Activated CD8-positive, alpha-beta T cell treated with anti-CD3 and anti-CD28 coated beads, Interleukin-2, amount 10 ng/mL, durations not matched to agents 7 days and 5 days (primary cell): ENCODE results near the gene PRXL2A. TPM values are rescaled to one million over a fixed set of nuclear protein-coding genes. Genes with fewer than 3 reads are reported as not detected.

Experiments used
- ATAC-seq: fragments of 150-1000 bp; cut with Tn5 transposase; one replicate; pipeline ENCODE4 v1.10.0; 2021; ENCODE audit warnings: moderate library complexity
- CTCF ChIA-PET: fragments of 350-600 bp; sonication (Branson Sonifier 250); formaldehyde crosslinking; loops from one replicate; lab custom pipeline; 2021; ENCODE audit warnings: antibody characterized with exemption; lab: Charles Lee
- POLR2A ChIA-PET: fragments of 350-600 bp; sonication (Branson Sonifier 250); formaldehyde crosslinking; loops from one replicate; lab custom pipeline; 2021; ENCODE audit warnings: antibody characterized with exemption; lab: Charles Lee
- DNase-seq: peaks from one replicate; pipeline ENCODE4 v3.0.0-alpha.2; 2020
- H3K27ac Mint-ChIP-seq: one replicate; pipeline ENCODE4 v1.8.0; 2021; ENCODE audit warnings: mild to moderate bottlenecking, mixed read lengths
- H3K27me3 Mint-ChIP-seq: one replicate; pipeline ENCODE4 v1.8.0; 2021; ENCODE audit warnings: low read depth, mixed read lengths
- H3K36me3 Mint-ChIP-seq: one replicate; pipeline ENCODE4 v1.8.0; 2021; ENCODE audit warnings: low read depth, mixed read lengths
- H3K4me1 Mint-ChIP-seq: one replicate; pipeline ENCODE4 v1.8.0; 2021; ENCODE audit warnings: low read depth, mixed read lengths
- H3K4me3 Mint-ChIP-seq: one replicate; pipeline ENCODE4 v1.8.0; 2021; ENCODE audit warnings: mild to moderate bottlenecking, mixed read lengths
- H3K9me3 Mint-ChIP-seq: one replicate; pipeline ENCODE4 v1.8.0; 2022; ENCODE audit warnings: mixed read lengths; ENCODE audit not compliant: insufficient read depth
- total RNA-seq, 2 experiments: library from RNA; stranded (reverse); gene quantifications; one replicate each; pipeline ENCODE4 v1.2.3, GENCODE V29; 2021

The PRXL2A gene
- total RNA-seq, 2 experiments from 2014 or later: 14.9 to 15.3 TPM

GRCh38 chr10:80447436-80448190 is 39.3 kb downstream of the PRXL2A start:
- ChIA-PET CTCF (interaction anchor here (1.0 to 35.6 kb wide), 3 partner anchors 9 to 59 kb away, joined by 3 to 1113 read pairs (median 175); no protein-coding TSS in a partner anchor), POLR2A (no interaction called here)
- DNase-seq: no peak
- ATAC-seq: no peak
- Mint-ChIP-seq H3K4me3 (no peak overlapping the region), H3K4me1 (peaks cover 39% of the 10 kb centered on the region), H3K9me3 (no peaks in the 10 kb centered on the region), H3K27ac (no peak overlapping the region), H3K27me3 (peaks cover 16% of the 10 kb centered on the region), H3K36me3 (no peaks in the 10 kb centered on the region)

DNA sequence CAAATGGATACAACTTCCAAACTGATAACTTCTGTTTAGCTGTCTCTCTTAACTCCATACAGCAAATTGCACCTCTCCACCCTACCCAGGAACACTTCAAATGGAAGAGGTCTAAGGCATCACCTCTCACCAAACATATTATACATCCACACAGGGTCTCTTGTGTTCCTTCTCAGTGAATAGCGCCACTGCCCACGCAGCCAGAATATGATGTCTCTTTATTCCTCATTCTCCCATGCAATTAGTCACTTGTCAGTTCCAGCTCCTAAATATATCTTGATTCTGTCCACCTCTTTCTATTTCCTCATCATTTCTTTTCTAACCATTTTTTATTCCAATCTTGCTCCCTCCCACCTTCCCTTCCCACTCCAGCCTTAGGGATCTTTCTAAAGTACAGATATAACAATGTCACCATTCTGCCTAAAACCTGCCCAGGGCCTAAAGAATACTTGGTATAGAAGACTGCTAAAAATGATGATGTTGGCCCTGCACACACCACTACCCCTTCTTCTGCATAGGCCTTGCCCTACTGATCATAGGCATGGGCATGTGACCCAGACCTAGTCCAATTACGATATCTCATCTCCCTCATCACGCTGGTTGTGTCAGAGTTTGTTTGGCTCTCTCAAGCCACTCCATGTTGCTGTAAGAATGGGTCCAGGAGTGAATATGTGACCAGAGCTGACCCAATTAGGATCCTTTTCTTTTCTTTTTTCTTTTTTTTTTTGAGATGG is 40.0 kb downstream of the PRXL2A start:
- Mint-ChIP-seq H3K4me1 (peaks cover 36% of the 10 kb centered on the region), H3K27me3 (peaks cover 16% of the 10 kb centered on the region), H3K36me3 (no peaks in the 10 kb centered on the region), H3K4me3 (no peak overlapping the region), H3K9me3 (no peaks in the 10 kb centered on the region), H3K27ac (no peak overlapping the region)
- ATAC-seq (no peak), DNase-seq (no peak)
- ChIA-PET POLR2A (no interaction called here), CTCF (interaction anchor here (1.0 to 35.6 kb wide), 3 partner anchors 8 to 58 kb away, joined by 3 to 1113 read pairs (median 175); no protein-coding TSS in a partner anchor)

- peaks cover 28% of the 10 kb centered on the region for H3K4me1 Mint-ChIP-seq
Observed at GRCh38 chr10:80449520-80449919, 41.2 kb downstream of the PRXL2A start.

GRCh38 chr10:80451132-80451531 is 42.8 kb downstream of the PRXL2A start:
- Mint-ChIP-seq H3K27ac (no peak overlapping the region), H3K27me3 (peaks cover 14% of the 10 kb centered on the region), H3K4me1 (peaks cover 22% of the 10 kb centered on the region), H3K4me3 (no peak overlapping the region), H3K9me3 (no peaks in the 10 kb centered on the region), H3K36me3 (peaks cover 10% of the 10 kb centered on the region)
- ChIA-PET POLR2A (interaction anchor here (0.6 kb wide), 1 partner anchor 27 kb away, joined by 3 read pairs; no protein-coding TSS in a partner anchor), CTCF (interaction anchor here (0.8 to 35.6 kb wide), 2 partner anchors 55 to 69 kb away, joined by 3 to 1113 read pairs; no protein-coding TSS in a partner anchor)
- no peak for ATAC-seq
- DNase-seq: no peak

More at GRCh38 chr10:80449520-80449919, 41.2 kb downstream of the PRXL2A start:
- no peak overlapping the region for H3K4me3 Mint-ChIP-seq
- H3K27ac Mint-ChIP-seq: no peak overlapping the region
- no peak for DNase-seq
- H3K9me3 Mint-ChIP-seq: no peaks in the 10 kb centered on the region
- ChIA-PET POLR2A (no interaction called here), CTCF (interaction anchor here (0.7 to 35.6 kb wide), 4 partner anchors 16 to 71 kb away, joined by 3 to 1113 read pairs (median 89); no protein-coding TSS in a partner anchor)
- H3K36me3 Mint-ChIP-seq: no peaks in the 10 kb centered on the region
- peaks cover 16% of the 10 kb centered on the region for H3K27me3 Mint-ChIP-seq
- no peak for ATAC-seq

DNA sequence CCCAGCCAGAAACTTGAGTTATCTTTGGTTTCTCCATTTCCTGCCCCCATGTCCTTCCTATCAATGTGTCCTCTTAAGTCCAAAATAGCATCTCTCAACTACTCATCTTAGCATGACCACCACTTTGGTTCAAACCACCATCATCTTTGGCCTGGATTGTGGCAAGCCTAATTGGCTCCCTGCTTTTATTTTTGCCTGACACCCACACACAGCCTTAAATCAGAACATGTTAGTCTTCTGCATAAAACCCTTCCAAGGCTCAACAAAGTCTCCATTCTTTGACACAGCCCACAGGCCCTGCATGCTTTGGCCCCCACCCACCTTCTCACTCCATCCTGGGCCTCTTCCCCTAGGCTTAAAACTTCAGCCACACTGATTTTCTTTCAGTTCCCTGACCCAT is 43.7 kb downstream of the PRXL2A start:
- CTCF ChIA-PET: interaction anchor here (2.2 to 35.6 kb wide), 3 partner anchors 8 to 54 kb away, joined by 7 to 1113 read pairs (median 13); no protein-coding TSS in a partner anchor
- ATAC-seq: no peak
- H3K36me3 Mint-ChIP-seq: peaks cover 19% of the 10 kb centered on the region
- H3K27ac Mint-ChIP-seq: no peak overlapping the region
- no peaks in the 10 kb centered on the region for H3K9me3 Mint-ChIP-seq
- no peak overlapping the region for H3K4me3 Mint-ChIP-seq
- no peak for DNase-seq
- peaks cover 7% of the 10 kb centered on the region for H3K27me3 Mint-ChIP-seq
- peaks cover 23% of the 10 kb centered on the region for H3K4me1 Mint-ChIP-seq
- POLR2A ChIA-PET: interaction anchor here (0.9 kb wide), 2 partner anchors 16 to 59 kb away, joined by 3 to 4 read pairs; no protein-coding TSS in a partner anchor

DNA sequence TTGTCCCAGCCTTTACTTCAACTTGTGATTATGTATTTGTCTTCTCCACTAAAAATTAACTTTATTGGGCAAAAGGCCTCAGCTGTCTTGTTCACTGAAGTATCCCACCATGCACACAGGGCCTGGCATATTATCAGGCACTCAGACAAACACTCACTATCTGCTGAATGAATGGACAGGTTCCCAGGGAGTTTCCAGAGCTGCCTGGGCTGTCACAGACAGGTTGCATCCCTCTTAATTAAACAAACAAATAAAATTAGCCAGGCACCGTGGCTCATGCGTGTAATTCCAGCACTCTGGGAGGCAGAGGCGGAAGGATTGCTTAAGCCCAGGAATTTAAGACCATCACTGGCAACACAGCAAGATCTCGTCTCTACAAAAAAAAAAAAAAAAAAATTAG is 44.3 kb downstream of the PRXL2A start:
- no peak for ATAC-seq
- no peak overlapping the region for H3K27ac Mint-ChIP-seq
- no peaks in the 10 kb centered on the region for H3K9me3 Mint-ChIP-seq
- no peak for DNase-seq
- H3K4me3 Mint-ChIP-seq: no peak overlapping the region
- CTCF ChIA-PET: interaction anchor here (0.8 to 35.6 kb wide), 5 partner anchors 9 to 54 kb away, joined by 3 to 1113 read pairs (median 7); no protein-coding TSS in a partner anchor
- H3K27me3 Mint-ChIP-seq: peaks cover 1% of the 10 kb centered on the region
- H3K4me1 Mint-ChIP-seq: peaks cover 24% of the 10 kb centered on the region
- POLR2A ChIA-PET: interaction anchor here (0.9 kb wide), 1 partner anchor 59 kb away, joined by 4 read pairs; no protein-coding TSS in a partner anchor
- H3K36me3 Mint-ChIP-seq: peaks cover 25% of the 10 kb centered on the region

GRCh38 chr10:80453056-80453841 is 44.9 kb downstream of the PRXL2A start:
- DNase-seq (no peak), ATAC-seq (no peak)
- ChIA-PET POLR2A (interaction anchor here (0.8 to 8.2 kb wide), 4 partner anchors 10 to 58 kb away, joined by 4 to 86 read pairs (median 4); no protein-coding TSS in a partner anchor), CTCF (interaction anchor here (0.8 to 35.6 kb wide), 5 partner anchors 9 to 53 kb away, joined by 3 to 1113 read pairs (median 7); no protein-coding TSS in a partner anchor)
- H3K27ac Mint-ChIP-seq: peak overlapping the region; percentile 64
- H3K4me3 Mint-ChIP-seq: peak overlapping the region; percentile 66
- no peaks in the 10 kb centered on the region for H3K9me3 Mint-ChIP-seq
- H3K36me3 Mint-ChIP-seq: peaks cover 30% of the 10 kb centered on the region
- peaks cover 1% of the 10 kb centered on the region for H3K27me3 Mint-ChIP-seq
- H3K4me1 Mint-ChIP-seq: peaks cover 30% of the 10 kb centered on the region

DNA sequence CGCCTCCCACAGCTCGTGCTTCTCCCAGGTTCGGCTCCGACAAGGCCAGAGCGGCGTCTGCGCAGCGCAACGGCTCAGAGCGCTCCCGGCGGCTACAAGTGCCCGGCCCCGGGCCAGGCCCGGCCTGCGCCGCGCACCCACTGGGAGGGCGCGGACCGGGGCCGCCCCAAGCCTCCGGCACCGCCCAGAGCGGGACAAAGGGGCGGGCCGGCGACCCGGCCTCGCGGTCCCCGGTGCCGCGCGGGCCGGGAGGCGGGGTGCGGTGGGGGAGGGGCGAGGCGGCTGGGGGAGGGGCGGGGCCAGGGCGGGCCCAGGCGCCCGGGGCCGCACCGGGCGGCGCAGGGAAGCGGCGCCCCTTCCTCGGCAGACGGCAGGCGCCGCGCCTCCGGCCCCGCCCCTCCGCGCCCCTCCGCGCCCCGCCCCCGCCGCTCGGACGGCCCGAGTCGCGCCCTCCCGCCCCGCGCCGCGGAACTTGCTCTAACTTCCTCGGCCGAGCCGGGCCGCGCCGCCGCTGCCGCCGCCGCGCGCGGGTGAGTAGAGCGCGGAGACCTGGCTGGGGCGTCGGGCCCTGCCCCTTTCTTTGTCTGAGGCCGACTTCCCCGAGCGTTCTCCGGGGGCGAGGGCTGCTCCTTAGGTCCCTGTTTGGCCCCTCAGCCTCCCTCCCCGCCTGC is 45.6 kb downstream of the PRXL2A start, which contains the start of gene TSPAN14:
Gene TSPAN14, plus strand, starts transcription at position 469 of the 671 bp plus-strand sequence. CDS start 34,924 bp downstream, outside the sequence.
- ChIA-PET POLR2A (interaction anchor here (0.8 to 8.2 kb wide), 4 partner anchors 10 to 45 kb away, joined by 4 to 86 read pairs (median 6); no protein-coding TSS in a partner anchor), CTCF (interaction anchor here (2.2 to 35.6 kb wide), 3 partner anchors 10 to 52 kb away, joined by 7 to 1113 read pairs (median 13); no protein-coding TSS in a partner anchor)
- Mint-ChIP-seq H3K27ac (peak within 1 kb of the TSS; percentile 90), H3K4me1 (peaks cover 38% of the 10 kb centered on the region), H3K4me3 (peak within 1 kb of the TSS; percentile 99), H3K9me3 (no peaks in the 10 kb centered on the region), H3K27me3 (peaks cover 1% of the 10 kb centered on the region), H3K36me3 (peaks cover 36% of the 10 kb centered on the region)
- DNase-seq (peak; percentile 79), ATAC-seq (peak; percentile 80)

- H3K9me3 Mint-ChIP-seq: no peaks in the 10 kb centered on the region
- no peaks in the 10 kb centered on the region for H3K27me3 Mint-ChIP-seq
- CTCF ChIA-PET: interaction anchor here (3.2 to 35.6 kb wide), 2 partner anchors 11 to 51 kb away, joined by 27 to 1113 read pairs; no protein-coding TSS in a partner anchor
- peaks cover 41% of the 10 kb centered on the region for H3K36me3 Mint-ChIP-seq
- ATAC-seq (peak; percentile 10), DNase-seq (no peak)
- H3K27ac Mint-ChIP-seq: peak overlapping the region; percentile 90
- POLR2A ChIA-PET: interaction anchor here (0.8 to 8.2 kb wide), 3 partner anchors 11 to 44 kb away, joined by 3 to 86 read pairs (median 6); no protein-coding TSS in a partner anchor
- peak overlapping the region; percentile 99 for H3K4me3 Mint-ChIP-seq
- peaks cover 45% of the 10 kb centered on the region for H3K4me1 Mint-ChIP-seq
Observed at GRCh38 chr10:80454513-80455460, 46.4 kb downstream of the PRXL2A start.
